ENCODE data around the gene CNPPD1. TPM values are rescaled to one million over a fixed set of nuclear protein-coding genes. Genes with fewer than 3 reads are reported as not detected.

CNPPD1 gene
- total and polyA plus RNA-seq, 2 of the 8 experiments (the other 6 are each of a cell fraction or from before 2014, with no cell fraction given), result 32.9 to 35.9 TPM

GRCh38 chr2:219159771-219160185 is 16.9 kb downstream of the CNPPD1 start:
- no peak for DNase-seq (ENCODE audit: low read depth in 1 of 2, low spot score in 2 of 2)
- no peaks in the 10 kb centered on the region for H3K9me3 ChIP-seq (ENCODE audit: insufficient read depth in 2 of 2, low read depth in 1 of 2, low read length in 1 of 2)
- no peak overlapping the region for H3K18ac ChIP-seq (ENCODE audit: extremely low read depth, low read length)
- H4K8ac ChIP-seq (ENCODE audit: extremely low read depth, insufficient read depth, low read length), result no peak overlapping the region
- no peak overlapping the region for H3K9ac ChIP-seq (replicated peaks in 1 of 4; ENCODE audit: extremely low read depth in 1 of 4, low read depth in 3 of 4, low read length in 3 of 4)
- ChIA-PET POLR2A (ENCODE audit: partially characterized antibody) (interaction anchor here (0.6 to 1.5 kb wide), 7 partner anchors 17 to 119 kb away, joined by 3 to 8 read pairs (median 3); partner anchors contain the start of genes ABCB6, CNPPD1, TUBA4A and TUBA4B), CTCF (ENCODE audit: partially characterized antibody) (interaction anchor here (0.6 to 12.5 kb wide), 44 partner anchors 8 to 1008 kb away, joined by 3 to 149 read pairs (median 4); partner anchors contain the start of genes ANKZF1, CFAP65, CNPPD1 and GLB1L)
- H4K20me1 ChIP-seq (replicated peaks in 1 of 2; ENCODE audit: control insufficient read depth in 1 of 2, insufficient read depth in 2 of 2, low read length in 2 of 2), result peaks cover 2 to 5% of the 10 kb centered on the region in 2 experiments
- H2AK5ac ChIP-seq (ENCODE audit: low read depth, low read length), result no peak overlapping the region
- H3K4ac ChIP-seq (replicated peaks; ENCODE audit: insufficient read length, low read depth, low read length), result no peak overlapping the region
- H3K27ac ChIP-seq (ENCODE audit: low read depth, low read length), result no peak overlapping the region
- no peak overlapping the region for H2BK120ac ChIP-seq (replicated peaks; ENCODE audit: low read depth, low read length)
- no peak overlapping the region for H4K5ac ChIP-seq (ENCODE audit: insufficient read length, low read depth, low read length)
- no peak overlapping the region for H3K14ac ChIP-seq (ENCODE audit: insufficient read length)
- H2BK5ac ChIP-seq (ENCODE audit: low read depth, low read length), result no peak overlapping the region
- no peaks in the 10 kb centered on the region for H3K79me1 ChIP-seq (ENCODE audit: low read depth, low read length)
- H3K79me2 ChIP-seq (ENCODE audit: control insufficient read depth in 1 of 2, insufficient read depth in 2 of 2, low read length in 2 of 2), result no peaks in the 10 kb centered on the region
- TF ChIP-seq KDM1A (IDR thresholded peaks at IDR 0.05; ENCODE audit: borderline replicate concordance, low read length) (peak; percentile 98), RNF2 (IDR thresholded peaks at IDR 0.05; ENCODE audit: borderline replicate concordance, low read depth, low read length, missing control alignments, poor library complexity, severe bottlenecking) (no peak), PHF8 (conservative IDR thresholded peaks at IDR 0.05; ENCODE audit: low read depth, low read length) (no peak), ZNF274 (IDR thresholded peaks at IDR 0.05; ENCODE audit: borderline replicate concordance, extremely low read depth, low read length) (no peak), TAF7 (optimal IDR thresholded peaks at IDR 0.05; ENCODE audit: borderline replicate concordance, low read depth, low read length) (no peak), TBP (IDR thresholded peaks at IDR 0.05; ENCODE audit: low read depth, low read length) (no peak), USF2 (IDR thresholded peaks at IDR 0.05; ENCODE audit: low read length) (no peak)
- TF ChIP-seq, protein P1, sequence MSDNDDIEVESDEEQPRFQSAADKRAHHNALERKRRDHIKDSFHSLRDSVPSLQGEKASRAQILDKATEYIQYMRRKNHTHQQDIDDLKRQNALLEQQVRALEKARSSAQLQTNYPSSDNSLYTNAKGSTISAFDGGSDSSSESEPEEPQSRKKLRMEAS (IDR thresholded peaks at IDR 0.05), result no peak
- no peaks in the 10 kb centered on the region; a peak in 2 of 7 replicates for H3K27me3 ChIP-seq (replicated peaks in 1 of 4; ENCODE audit: control insufficient read depth in 3 of 4, extremely low read depth in 1 of 4, insufficient read depth in 3 of 4, low read length in 3 of 4)
- H3K4me3 ChIP-seq (ENCODE audit: extremely low read depth in 1 of 4, insufficient read depth in 2 of 4, low read depth in 3 of 4, low read length in 4 of 4), result peak overlapping the region; percentile 32 to 83 (median 80)
- H3K23ac ChIP-seq (ENCODE audit: insufficient read length), result no peak overlapping the region
- H3K4me1 ChIP-seq (replicated peaks in 1 of 4; ENCODE audit: control insufficient read depth in 3 of 4, insufficient read depth in 4 of 4, low read length in 3 of 4), result peaks cover 0 to 5% (median 2%) of the 10 kb centered on the region in 4 experiments; a peak in 3 of 7 replicates
- H3K36me3 ChIP-seq (ENCODE audit: control insufficient read depth in 2 of 4, insufficient read depth in 4 of 4, low read length in 3 of 4), result peaks cover 0 to 2% (median 0%) of the 10 kb centered on the region in 4 experiments; a peak in 2 of 8 replicates
- H2BK15ac ChIP-seq (ENCODE audit: low read length), result no peak overlapping the region
- FAIRE-seq, result no peak
- 29% methylated on average over 18 of the region's 18 CpGs; no CpG with 5 or more reads in 1 of the 2 experiments for WGBS, 2 experiments (ENCODE audit: extremely low coverage in 1 of 2, insufficient coverage in 1 of 2, insufficient read length in 1 of 2, insufficient replicate concordance in 2 of 2, low coverage in 1 of 2, low lambda C conversion rate in 2 of 2, missing lambda C conversion rate in 1 of 2)
- no peak overlapping the region for H2BK12ac ChIP-seq (ENCODE audit: low read depth, low read length)
- H2AFZ ChIP-seq (ENCODE audit: low read length), result no peak overlapping the region
- peak overlapping the region; percentile 35 to 83 for H3K4me2 ChIP-seq (ENCODE audit: insufficient read depth in 1 of 2, low read depth in 2 of 2, low read length in 2 of 2)
- no peak overlapping the region for H3K56ac ChIP-seq (replicated peaks; ENCODE audit: insufficient read length, low read depth, low read length)
- no peak overlapping the region for H2BK20ac ChIP-seq (ENCODE audit: low read length)
- no peak overlapping the region for H4K91ac ChIP-seq (replicated peaks; ENCODE audit: insufficient read length, low read length)
- peaks cover 2% of the 10 kb centered on the region; the same call in 1 of the 2 replicates for H3K23me2 ChIP-seq (ENCODE audit: low read depth, low read length)

Data from H1 (cell line).